NCI-H2196 treated with DMSO at 0.1 percent for 48 hours (cell line): ENCODE measurements around the gene CDSN.
A peak's percentile ranks its signal among the peaks of the same experiment; 100 is the strongest.

Source experiments
- DNase-seq: peaks from one replicate; lab custom pipeline; 2025; ENCODE audit not compliant: unreplicated experiment; lab: John Stamatoyannopoulos, UW

The CDSN gene

DNA sequence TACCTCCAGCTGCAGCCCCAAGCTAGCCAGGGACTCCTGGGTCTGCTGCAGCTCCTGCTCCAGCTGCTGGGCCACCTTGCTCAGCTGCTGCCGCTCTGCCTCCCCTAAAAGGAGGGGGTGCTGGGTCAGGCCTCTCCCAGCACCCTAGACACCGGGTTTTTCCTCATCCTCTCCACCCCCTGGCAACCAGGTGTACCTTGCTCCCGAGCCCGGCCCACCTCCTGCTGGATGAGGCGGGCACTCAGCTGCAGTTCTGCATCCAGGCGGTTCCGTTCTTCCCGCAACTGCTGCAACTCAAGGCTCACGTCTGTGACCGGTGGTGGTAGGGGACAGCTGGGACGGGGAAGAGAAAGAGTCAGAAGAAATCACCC, 24.7 kb upstream of the CDSN start:
- no peak for DNase-seq

DNA sequence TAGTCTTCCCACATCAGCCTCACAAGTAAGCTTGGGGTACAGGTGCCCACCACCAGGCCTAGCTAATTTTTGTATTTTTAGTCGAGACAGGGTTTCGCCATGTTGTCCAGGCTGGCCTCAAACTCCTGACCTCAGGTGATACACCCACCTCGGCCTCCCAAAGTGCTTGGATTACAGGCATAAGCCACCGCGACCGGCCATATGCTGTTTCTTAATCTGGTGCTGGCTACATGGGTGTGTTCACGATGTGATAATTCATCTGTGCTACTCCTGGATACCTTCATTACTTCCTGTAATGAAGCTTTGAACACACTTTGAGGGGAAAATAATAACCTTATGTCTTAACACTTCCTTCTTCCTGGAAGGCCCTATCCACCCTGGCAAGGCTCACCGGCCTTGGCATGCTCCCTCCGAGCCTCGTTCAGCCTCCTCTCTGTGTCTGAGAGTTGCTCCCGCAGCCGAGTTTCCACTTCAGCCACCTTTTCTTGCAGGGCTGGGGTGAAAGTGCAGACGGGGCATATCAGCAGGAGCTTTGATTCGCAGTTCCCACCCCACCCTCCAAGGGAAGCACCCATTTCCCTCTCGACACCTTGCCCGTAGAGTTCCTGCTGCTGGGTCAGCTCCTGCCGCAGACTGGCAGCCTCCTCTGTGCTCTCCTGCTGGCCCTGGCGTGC, 24.2 kb upstream of the CDSN start:
- DNase-seq: no peak

DNA sequence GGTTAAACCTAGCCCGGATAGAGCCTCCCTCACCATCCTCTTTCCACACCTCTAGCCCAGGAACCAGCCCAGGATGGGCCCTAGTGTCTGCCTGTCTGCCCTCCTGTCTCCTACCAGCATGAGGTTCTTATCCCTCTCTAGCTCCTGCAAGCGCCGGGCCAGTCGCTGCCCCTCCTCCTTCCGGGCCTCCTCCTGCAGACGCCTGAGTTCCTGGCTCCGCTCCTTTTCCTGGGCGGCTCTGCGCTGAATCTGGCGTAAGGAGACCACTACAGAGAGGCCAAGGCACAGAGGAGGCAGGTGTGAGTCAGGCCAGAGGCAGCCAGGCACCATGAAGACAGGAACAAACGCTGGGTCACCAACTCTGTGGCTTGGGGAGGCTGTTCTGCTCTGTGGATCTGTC, 22.9 kb upstream of the CDSN start:
- no peak for DNase-seq

DNA sequence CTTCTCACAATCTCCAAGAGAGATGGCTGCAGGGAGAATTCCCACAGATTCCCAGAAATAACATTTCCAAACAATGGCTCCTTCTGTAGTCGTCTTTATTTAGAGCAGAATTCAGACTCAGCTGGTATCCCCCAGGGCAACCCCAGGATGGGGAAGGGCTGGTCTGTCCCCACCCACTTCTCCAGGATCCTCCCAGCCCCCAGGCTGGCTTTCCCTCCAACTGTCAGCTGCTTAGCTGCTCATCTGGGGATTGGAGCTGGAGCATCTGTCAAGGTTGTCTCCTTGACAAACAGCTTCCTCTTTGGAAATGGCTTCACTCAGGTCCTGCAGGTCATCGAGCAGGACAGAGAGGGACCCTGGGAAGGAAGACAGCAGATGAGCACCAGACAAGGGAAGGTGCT, 22.1 kb upstream of the CDSN start:
- DNase-seq: no peak

DNA sequence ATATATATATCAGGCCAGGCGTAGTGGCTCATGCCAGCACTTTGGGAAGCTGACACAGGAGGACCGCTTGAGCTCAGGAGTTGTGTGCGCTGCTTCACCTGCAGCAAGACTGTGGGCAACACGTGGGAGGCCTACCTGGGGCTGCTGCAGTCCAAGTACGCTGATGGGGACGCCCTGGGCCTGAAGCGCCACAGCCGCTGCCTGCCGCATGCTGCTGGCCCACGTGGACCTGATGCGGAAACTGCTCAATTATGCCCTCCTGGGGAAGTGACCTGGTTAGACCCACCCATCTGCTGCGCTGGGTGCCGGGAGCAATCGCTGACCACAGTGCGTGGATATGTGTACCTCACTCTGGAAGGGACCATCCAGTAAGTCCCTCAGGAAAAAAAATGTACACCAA, 20.4 kb upstream of the CDSN start:
- DNase-seq: no peak

DNA sequence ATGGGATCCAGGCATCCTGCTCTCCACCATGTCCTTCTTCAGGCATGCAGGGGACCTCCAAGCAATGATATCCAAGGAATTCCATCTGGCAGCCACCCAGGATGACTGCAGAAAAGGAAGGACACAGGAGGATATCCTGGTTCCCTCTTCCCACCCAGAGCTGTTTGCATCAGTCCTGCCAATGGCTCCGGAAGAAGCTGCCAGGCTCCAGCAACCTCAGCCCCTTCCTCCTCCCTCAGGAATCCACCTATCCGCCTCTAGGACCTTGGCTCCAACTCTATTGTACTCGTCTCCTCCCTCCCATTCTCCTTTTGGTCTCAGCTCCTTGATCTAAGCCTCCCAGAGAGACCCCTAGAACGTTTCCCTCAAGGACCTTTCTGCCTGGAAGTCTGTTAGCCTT, 19.4 kb upstream of the CDSN start:
- DNase-seq: no peak

DNA sequence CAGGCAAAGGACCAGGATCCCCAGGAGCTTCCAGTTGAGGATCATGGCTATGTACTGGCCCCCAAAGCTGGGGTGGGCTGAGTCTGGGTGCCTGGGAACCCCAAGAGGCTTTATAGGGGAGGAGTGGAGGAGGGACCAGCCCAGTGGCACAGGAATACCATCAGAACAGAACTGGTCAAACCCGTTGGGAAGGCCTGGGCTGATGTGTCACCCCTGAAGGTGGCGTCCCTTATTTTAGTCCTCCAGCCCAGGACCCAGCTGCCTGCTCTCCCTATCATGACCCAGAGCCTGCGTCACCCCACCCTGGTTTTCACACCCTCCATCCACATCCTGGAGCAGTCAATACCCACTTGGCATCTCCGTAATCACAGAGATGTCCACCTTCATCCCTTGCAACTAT, 18.7 kb upstream of the CDSN start, which contains the start of gene PSORS1C2:
Gene PSORS1C2 (minus strand): TSS at position 85 of the 400 bp plus-strand sequence. CDS start 40 bp downstream, at position 45.
- no peak for DNase-seq

DNA sequence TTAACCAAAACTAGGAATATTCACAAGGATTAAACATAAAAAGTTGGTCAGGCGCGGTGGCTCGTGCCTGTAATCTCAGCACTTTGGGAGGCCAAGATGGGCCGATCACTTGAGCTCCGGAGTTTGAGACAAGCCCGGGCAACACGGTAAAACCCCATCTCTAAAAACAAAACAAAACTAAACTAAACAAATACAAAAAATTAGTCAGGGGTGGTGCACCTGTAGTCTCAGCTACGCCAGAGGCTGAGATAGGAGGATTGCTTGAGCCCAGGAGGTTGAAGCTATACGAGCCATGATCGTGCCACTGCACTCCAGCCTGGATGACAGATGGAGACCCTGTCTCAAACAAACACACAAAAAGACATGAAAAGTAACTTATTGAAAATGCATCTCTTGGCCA, 15.5 kb upstream of the CDSN start:
- no peak for DNase-seq

DNA sequence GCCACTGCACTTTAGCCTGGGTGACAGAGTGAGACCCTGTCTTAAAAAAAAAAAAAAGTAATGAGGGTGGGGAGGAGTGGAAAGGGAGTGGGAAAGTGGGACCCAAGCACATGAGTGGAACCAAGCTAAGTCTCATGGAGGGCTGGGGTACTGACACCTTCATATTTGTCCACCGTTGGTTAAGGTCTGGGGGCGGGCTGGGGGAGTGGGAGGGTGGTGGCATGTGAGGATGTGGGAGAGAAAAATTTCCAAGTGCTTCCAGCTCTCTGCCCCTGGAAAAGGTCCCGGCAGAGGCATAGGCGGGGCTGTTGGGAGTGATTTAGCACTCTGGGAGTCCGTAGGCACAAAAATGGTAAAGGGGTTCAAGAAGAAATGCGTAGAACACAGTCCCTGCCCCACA, 12.6 kb upstream of the CDSN start:
- no peak for DNase-seq

DNA sequence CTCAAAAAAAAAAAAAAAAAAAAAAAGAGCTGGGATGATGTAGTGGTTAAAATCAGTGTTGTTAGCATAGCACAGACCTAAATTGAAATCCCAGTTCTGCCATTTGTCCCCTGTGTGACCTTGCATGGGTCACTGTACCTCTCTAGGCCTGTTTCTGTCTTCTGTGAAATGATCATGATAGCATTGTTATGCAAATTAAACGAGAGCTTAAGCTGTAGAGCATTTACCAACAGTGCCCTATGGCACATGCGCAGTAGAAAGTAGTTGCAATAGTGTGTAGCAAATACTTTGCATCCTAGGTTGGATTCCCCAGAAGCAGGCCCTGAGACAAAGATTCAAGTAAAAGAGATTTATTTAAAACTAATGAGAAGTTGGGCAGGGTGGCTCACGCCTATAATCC, 11.3 kb upstream of the CDSN start:
- DNase-seq: no peak

DNA sequence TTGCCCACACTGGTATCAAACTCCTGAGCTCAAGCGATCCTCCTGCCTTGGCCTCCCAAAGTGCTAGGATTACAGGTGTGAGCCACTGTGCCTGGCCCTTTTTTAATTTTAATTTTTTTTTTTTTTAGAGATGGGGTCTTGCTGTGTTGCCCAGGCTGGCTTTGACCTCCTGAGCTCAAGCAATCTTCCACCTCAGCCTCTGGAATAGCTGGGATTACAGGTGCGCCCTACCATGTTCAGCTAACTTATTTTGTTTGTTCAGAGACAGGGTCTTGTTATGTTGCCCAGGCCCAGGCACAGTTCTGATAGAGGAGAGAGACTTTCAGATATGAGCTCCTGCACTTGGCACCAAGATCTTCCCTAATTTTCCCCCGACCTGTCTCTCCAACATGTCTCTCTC, 10.5 kb upstream of the CDSN start:
- no peak for DNase-seq

DNA sequence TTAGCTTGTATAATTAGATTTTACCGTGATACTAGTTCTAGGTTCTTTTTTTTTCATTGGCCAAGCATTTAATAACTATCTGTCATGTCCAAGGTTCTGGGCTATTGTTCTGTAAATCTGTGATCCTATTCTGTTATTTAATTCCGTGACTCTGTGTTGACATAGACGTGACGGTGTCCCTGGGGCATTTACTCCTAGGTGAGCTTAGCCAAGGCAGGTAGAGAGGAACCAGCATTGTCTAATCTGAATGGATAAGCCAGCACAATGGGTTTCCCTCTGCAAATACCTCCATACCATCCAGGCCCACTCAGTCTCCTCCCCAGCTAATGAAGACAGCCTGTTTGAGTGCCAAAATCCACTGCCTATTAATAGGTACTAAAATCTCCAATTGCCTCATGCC, 8.9 kb upstream of the CDSN start:
- peak; percentile 12 for DNase-seq

DNA sequence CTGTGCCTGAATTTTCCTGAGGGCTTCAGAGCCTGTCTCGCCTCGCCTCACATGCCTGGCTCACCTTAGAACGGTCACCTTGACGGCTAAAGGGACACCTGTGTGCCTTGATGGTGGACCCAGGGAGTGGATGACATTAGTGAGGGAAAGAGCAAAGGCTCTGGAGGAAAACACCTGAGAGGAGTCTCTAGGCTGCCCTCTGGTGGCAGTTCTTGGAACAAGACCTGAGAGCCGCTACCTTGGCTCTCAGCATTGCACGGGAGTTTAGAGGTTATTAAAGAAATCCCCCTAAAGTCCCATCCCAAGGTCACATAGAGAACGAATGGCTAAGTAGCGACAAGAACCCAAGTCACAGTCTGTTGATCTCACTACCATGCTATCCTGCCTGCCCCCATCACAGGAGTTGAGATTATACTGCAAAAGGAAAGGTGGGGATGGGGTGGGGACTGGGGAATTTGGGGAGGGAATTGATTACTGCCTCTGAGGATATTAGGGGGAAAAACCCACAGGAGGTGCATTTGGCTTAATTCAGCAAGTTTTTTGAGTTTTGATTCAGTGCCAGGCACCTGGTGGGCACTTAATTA, 7.9 kb upstream of the CDSN start:
- peak; percentile 10 for DNase-seq

DNA sequence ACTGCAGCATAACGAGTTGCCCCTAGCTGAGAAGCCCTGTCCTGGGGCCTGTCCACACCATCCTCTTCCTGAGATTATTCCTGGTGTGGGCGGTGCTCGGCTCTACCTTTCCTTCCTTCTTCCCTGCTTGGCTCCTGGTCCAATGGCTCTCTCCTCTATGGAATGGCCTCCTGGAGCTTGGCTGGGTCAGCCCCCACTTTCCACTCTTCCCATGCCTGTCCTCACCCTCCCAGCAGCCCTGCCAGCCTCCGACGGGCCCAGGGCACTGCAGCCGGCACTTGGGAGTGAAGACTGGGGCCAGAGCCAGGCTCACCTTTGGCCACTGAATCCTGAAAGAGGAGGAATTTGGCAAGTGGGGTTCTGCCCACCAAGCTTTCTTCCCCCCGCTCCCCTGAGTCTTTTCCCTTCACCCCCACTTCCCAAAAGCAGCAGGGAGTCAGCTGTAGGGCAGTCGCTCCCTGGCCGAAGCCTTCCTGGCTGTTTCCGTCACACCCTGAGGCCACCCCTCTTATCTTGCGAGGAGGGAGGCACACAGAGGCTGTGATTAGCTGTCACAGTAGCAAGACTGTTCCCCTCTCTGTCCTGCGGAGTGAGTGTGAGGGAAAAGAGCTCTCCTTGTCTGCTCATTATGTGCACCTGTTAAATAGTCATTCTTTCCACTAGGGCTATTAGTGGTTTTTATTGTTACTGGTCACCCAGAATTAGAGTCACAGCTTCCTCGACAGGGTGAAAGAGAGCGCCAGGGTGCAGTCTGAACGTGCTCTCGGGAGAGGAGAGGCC, 6.3 kb upstream of the CDSN start:
- DNase-seq: no peak

DNA sequence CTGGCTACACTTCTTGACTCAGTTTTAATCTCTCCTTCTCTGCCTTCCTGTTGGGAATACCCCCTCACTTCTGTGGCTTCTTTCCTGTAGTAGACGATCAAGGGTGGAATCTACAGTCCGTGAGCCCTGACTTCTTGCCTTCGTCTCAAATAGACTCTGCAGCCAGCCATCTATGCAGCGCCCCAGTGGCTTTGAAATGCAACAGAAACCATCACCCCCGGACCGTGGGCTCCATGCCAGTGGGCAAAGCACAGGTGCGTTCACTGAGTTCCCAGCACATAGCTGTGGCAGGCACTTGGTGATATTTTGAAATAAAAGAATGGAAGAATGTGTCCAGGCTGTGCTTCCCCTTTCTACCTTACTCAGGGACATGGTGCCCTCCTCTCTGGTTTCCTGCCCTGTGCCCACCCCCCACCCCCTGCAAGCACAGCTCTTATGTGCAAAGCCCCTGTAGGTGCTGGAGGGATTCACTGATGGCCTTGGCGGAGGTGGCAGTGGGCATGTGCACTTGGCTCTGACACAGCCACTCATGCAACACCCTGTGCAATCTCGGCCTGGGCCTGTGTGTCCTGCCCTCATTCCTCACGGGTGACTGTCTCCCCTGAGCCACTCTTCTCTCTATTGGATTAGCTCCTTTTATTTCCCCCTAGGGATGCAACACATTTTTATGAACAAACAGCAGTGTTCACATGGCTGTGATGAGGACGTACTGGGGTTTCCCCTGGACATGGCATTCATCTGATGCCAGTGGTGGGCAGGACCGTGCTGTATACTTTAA, 5.5 kb upstream of the CDSN start:
- DNase-seq: no peak

DNA sequence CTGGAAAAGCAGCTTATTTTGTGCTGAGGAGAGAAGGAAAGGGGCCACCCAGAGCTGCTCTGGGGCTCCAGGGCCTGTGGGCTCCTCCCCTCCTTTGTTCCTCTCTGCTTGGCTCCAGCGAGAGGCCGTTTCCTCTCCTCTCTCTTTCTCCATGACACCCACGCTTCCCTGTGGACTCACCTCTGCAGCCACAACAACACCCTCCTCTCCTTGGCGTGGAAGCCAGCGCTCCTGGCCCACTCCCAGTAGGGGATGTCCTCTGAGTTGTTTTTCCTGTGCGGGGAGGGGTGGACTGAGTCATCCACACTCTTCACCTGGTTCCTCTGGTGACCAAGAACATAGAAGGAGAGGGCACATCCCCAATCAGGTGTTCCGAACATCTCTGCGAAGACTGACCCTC, 4.9 kb upstream of the CDSN start:
- no peak for DNase-seq

DNA sequence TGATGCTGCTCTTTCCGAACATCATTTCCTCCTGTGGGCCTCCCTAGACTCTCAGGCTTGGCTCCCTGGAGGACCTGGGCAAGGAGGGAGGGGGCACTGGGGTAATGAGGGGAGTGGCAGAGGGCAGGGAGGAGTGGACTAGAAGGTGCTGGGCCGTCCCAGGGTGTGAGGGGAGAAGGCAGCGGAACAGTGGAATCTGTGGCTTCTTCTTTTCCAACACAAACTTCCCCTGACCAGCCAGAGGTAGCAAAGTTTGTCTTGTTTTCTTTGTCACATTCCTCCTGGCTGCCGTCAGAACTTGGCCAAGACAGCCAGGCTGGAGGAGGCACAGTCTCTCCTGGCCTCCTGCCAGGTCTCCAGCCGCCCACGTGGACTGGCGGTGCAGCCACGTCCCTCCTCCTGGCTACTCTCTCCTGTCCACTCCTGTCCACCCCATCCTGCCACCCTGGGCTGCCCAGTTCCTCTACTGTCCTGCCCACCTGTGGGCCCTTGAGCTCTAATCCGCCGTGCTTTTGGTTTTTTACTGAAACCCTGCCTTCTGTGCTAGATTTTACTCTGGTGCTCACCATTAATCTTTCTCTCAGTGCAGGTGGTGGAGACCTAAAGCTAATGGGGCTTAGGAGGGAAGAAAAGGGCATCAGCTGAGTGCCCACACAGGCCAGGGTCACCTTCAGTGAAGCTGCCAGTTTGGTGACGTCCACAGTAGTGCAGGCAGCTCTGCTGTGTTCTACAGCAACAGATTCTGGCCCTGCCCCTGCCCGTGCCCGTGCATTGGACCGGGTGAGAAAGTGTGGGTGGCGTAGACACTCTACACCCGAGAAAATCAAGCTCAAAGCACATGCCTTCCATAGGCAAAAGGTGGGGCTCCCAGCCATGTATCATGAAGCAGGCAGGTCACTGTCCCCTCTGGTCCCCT, 2.8 kb upstream of the CDSN start:
- peak; percentile 21 for DNase-seq

DNA sequence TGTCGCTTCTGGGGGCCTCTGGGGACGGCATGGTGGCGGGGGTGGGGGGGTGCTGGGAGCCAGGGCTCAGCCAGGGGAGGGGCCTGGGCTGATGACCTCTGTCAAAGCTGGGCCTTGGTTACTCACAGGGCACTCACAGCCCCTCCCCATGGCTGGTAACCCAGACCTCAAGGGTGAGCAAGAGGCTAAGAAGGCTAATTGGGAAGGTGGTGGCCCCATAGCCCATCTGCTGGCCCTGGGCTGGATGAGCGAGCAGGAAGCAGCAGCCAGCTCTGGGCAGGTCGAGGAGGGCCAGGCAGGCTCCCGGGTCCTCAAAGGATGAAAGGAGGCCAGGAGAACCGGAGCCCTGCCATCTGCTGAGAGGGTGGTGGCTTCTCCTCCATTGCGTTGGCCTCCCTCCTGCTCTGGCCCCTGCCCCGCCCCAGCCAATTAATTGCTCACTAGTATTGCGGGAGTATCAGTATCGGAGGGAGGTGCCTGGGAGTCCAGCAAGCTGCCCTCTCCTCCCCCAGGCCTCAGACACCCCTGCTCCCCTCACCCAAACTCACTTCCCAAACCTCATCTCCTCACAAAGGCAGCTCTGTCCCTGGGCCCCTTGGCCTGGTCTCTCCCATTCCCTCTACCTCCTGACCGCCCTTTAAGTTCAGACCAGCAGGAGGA, 1.0 kb upstream of the CDSN start:
- DNase-seq: no peak

DNA sequence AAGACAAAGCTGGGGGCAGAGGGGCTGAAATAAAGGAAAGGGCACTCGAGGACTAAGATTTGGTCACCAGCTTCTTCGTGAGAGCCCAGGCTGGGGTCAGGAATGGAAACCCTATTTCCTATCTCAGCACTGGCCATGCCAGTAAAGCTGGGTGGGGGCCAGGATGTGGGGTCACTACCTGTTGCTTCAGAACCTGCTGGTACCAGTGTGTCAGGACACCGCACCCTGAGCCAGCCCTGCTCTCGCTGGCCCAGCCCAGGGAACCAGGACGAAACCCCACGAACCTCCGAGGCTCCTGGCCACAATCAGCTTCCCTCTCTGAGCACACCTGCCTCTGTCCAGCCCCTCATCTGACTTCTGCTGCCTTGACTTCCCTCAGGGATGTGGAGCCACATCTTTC, 2.1 kb downstream of the CDSN start:
- no peak for DNase-seq
